A673 (cell line): Measurements from ENCODE around the gene TTC39B.

ENCODE experiments used
- EZH2 ChIP-seq: fragments of 200-600 bp; sonication (generic); IDR thresholded peaks from 2 replicates; pipeline ENCODE4 v1.6.1; 2017; ENCODE audit warnings: borderline replicate concordance, low read depth, mild to moderate bottlenecking, mixed read lengths, antibody characterized with exemption, low read length; ENCODE audit not compliant: poor library complexity, severe bottlenecking
- TF ChIP-seq, protein P1 (sequence below): fragments of 300-800, 200-600 bp; sonication (generic); conservative IDR thresholded peaks from 2 replicates; pipeline ENCODE4 v1.5.1; 2017; ENCODE audit warnings: low read depth, mild to moderate bottlenecking, antibody characterized with exemption, low read length, moderate library complexity, mixed read lengths

DNA sequence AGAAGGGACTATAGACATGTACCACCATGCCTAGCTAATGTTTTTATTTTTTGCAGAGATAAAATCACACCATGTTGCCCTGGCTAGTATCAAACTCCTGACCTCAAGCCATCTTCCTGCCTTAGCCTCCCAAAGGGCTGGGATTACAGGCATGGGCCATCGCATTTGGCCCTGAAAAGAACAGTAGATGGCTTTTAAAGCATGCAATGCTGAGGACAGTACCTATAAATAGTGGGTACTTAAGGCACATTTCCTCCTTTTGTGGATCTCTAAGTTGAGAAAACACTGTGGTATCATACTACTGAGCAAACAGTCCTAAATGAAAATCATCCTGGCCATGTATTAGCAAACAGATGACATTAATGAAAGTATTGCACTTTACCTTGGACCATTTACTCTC, 119.4 kb downstream of the TTC39B start:
- TF ChIP-seq, protein P1, sequence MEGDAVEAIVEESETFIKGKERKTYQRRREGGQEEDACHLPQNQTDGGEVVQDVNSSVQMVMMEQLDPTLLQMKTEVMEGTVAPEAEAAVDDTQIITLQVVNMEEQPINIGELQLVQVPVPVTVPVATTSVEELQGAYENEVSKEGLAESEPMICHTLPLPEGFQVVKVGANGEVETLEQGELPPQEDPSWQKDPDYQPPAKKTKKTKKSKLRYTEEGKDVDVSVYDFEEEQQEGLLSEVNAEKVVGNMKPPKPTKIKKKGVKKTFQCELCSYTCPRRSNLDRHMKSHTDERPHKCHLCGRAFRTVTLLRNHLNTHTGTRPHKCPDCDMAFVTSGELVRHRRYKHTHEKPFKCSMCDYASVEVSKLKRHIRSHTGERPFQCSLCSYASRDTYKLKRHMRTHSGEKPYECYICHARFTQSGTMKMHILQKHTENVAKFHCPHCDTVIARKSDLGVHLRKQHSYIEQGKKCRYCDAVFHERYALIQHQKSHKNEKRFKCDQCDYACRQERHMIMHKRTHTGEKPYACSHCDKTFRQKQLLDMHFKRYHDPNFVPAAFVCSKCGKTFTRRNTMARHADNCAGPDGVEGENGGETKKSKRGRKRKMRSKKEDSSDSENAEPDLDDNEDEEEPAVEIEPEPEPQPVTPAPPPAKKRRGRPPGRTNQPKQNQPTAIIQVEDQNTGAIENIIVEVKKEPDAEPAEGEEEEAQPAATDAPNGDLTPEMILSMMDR = no peak
- no peak for TF ChIP-seq EZH2
